Stimulated activated CD8-positive, alpha-beta memory T cell treated with anti-CD3 and anti-CD28 coated beads, Interleukin-4, amount 100 ng/mL, for 1 hour (primary cell): ENCODE measurements around the gene ZNF385D.
"Not testable (repeated sequence)": the region's sequence is repeated elsewhere in the genome, so short reads cannot be mapped to it uniquely, and the experiment has no call there.

Experiments
- DNase-seq, 2 donors: peaks; one replicate each; pipeline ENCODE4 v3.0.0-alpha.2; 2020; ENCODE audit warnings: low read depth in 2 of 2, low spot score in 1 of 2

ZNF385D gene

DNA sequence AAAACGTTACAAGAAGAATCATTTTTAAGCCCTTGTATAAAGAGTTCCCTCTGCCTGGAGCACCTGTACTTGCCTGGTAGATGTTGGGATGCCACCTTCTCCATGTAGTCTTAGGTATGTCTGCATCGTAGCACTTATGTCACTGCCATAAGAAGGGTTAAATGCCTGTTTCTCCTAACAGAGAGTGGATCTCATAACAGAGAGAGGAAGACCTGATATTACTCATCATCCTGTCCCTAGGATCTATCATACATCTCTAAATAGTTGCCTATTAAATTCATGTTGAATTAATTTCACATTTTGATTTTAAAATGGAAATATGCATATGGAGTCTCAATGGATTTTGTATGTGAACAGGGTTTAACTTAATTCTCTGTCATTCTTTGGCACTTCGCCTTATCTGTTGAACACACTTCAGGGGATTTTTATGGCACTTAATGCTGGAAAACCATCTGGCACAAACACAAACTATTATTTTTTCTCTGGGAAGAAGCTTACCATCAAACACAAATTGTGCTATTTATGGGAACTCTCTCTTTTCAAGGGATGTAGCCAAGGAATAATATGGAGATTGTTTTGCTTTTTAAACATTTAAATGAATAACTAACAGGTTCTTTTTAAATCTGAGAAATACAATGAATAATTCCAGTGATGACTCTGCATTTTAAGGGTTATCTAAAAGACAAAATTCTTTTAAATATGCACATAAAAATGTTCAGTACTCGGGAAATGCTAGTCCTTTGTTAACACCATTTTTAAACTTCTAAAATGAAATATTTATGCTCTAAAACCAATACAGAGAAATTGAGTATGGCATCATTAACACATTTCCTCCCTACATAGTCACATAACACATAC lies 230.7 kb downstream of the ZNF385D start:
- DNase-seq, result no peak

DNA sequence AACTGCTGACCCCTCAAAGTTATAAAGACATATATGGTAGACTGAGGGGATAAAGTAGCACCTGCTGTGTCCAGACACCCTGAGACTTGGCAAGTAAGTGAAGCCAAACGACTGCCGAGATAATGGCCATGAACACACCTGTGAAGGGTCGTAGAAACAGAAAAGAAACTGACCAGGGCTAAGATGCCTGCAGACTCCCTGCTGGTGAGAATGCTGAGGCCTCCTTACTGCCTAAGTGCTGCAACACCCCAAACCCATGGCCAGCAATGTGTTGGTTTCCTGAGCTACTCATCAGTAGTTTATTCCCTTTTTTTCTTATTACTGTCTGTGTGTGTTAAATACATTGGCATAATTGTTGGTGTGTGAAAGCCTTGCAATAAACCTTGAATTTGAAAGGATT lies 233.8 kb downstream of the ZNF385D start:
- no peak for DNase-seq

- no peak for DNase-seq
These were observed 235.6 kb downstream of the ZNF385D start for GRCh38 chr3:21515417-21515816.

- DNase-seq, result no peak
These were observed 241.1 kb downstream of the ZNF385D start for GRCh38 chr3:21509731-21510470.

DNA sequence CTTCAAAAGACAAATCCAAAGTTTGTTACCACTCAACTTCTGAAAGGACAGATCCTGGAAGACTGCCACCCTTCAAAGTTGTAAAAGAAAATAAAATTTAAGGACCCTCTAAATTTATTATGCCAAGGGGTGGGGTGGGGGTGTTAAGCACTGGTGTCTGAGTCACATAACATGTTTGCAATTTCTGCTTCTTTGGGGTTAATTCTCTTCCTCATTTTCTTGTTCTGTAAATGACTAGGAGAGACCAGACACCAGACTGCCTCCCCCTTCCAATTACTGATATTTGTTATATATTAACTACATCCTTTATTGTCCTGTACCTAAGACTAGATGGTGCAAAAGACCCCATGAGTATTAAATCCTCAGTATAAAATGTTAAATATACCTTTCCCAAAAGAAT lies 242.8 kb downstream of the ZNF385D start:
- DNase-seq, result no peak

GRCh38 chr3:21505711-21506460 lies 245.1 kb downstream of the ZNF385D start:
- no peak for DNase-seq

- DNase-seq, result no peak
These were observed 248.4 kb downstream of the ZNF385D start for GRCh38 chr3:21502656-21503055.

DNA sequence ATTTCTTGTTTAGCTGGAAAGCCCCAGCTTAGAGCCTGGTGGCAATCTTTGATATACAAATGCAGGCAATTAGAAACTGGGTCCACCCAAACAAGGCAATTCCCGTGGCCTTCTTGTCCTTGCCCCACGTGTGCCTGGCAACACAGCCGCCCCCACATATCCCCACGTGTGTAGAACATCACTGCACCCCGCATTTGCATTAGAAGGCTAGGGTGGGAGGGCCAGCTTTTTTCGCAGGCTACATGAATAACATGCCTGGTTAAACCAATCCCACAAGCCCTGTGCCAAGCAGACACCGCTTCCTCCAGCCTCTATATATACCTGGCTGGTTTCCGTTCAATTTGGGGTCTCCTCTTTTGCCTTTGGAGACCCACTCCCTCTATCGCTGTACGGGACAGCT lies 250.2 kb downstream of the ZNF385D start:
- DNase-seq, result no peak

DNA sequence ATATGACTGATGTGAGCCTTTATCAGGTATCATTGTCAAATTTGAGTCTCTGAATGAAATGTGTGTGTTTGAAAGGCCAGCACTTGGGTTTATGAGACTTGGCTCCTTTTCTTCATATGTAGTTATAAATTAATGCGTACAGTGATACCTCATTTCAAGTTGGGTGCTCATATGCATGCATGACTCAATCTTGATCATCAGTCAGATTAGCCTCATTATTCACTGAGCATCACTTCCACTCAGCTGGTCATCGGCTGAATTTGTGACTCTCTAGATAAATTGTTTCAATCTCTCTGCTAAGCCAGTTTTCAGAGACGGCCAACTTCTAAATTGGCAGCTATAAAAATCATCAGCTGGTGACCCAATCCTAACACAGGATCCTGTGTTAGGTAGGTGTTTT lies 260.3 kb downstream of the ZNF385D start:
- DNase-seq, result not testable (repeated sequence)

- no peak for DNase-seq
These were observed 263.5 kb downstream of the ZNF385D start for GRCh38 chr3:21487520-21487919.

DNA sequence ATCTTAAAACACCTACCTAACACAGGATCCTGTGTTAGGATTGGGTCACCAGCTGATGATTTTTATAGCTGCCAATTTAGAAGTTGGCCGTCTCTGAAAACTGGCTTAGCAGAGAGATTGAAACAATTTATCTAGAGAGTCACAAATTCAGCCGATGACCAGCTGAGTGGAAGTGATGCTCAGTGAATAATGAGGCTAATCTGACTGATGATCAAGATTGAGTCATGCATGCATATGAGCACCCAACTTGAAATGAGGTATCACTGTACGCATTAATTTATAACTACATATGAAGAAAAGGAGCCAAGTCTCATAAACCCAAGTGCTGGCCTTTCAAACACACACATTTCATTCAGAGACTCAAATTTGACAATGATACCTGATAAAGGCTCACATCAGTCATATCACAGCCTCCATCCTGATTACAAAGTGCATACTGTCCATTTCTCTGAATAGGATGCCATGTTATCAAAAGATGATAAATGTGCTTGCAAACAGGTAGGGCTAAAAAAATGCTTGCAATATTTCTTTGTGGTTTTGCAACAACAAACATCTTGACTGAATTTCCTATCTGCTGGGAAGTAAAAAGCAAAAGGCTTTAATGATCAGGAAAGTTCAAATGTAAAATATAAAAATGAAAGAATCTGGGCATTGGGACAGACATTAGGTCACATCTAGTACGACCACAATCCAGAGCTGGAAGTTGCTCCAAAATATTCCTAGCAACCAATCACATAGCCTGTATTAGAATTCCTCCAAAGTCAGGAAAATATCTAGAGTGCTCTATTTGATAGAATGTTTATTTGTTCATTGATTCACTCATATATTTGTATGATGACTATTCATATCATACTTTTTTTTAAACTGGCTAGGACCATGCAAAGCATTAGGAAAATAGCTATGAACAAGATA lies 264.7 kb downstream of the ZNF385D start:
- not testable (repeated sequence) for DNase-seq

- DNase-seq, result no peak
These were observed 266.2 kb downstream of the ZNF385D start for GRCh38 chr3:21484828-21485144.

- no peak for DNase-seq
These were observed 266.8 kb downstream of the ZNF385D start for GRCh38 chr3:21484057-21484827.

DNA sequence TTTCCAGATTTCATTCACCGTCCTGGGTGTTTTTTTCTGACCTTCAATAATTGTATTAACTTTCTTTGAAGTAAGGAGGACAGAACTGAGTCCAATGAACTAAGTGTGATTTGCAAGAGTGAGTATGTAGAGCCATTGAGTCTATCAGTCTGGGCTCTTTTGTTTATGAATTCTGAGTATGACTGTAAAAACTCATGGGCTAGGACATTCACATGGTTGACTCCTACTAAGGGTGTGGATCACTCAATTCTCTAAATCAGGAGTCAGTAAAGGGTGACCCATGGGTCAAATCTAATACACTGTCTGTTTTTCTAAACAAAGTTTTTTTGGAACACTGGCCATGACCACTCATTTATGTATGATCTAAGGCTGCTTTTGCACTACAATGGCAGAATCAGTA lies 269.0 kb downstream of the ZNF385D start:
- DNase-seq, result no peak

GRCh38 chr3:21477541-21478288 lies 273.3 kb downstream of the ZNF385D start:
- DNase-seq, result no peak

DNA sequence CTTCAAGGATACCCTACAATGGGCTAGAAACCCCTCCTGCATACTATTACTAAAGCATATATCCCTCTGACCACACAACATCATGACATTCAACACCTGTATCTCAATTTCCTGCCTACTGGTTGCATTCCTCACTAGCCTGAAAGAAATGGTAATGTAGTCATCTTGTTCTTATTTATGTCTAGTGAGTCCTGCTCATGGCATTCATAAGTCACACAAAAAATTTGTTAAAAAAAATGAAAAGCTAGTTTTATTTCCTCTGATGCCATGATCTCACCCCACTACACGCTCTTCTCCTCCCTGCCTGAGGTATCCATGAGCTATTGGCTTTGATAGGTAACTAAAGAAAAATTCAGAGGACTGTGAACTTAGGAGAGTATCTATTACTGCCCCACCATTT lies 284.5 kb downstream of the ZNF385D start:
- no peak for DNase-seq

DNA sequence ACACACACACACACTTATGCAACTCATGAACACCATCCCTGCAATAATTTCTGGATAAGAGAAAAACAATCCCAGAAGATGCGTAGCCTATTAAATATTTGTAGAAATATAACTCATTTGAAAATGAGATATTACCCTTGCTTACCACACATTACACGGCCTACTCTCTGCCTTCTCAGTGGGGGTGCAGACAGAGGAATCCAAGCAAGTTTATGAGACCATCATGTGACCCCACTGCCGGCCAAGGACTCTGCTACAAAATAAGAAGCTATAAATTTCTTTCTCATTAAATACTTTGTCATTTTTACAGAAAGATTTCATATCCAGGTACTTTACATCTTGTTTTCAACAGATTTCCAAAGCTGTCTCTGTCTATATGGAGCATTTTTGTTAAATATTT lies 286.3 kb downstream of the ZNF385D start:
- DNase-seq, result no peak

GRCh38 chr3:21463319-21463718 lies 287.7 kb downstream of the ZNF385D start:
- DNase-seq, result no peak

DNA sequence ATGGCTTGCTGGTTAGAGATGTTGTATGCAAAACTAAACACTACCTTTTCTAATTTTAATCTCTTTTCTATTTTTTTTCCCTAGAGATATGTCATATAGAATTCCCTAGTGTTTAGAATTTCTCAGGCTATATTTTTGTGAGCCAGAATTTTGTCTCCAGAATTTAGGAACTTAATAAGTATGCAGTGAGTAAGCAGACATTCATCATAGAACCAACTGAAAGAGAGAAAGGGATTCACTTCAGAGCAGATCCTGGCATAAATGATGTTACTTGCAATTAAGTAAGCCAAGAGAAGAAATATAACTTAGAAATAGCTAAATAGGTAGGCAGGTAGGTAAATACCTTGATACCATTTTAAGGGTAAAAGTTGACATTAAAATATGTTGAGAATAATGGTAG lies 288.9 kb downstream of the ZNF385D start:
- no peak for DNase-seq
